Fibroblast of the aortic adventitia (primary cell): ENCODE measurements around the gene APCDD1. TPM values are rescaled to one million over a fixed set of nuclear protein-coding genes. Genes with fewer than 3 reads are reported as not detected.

ENCODE experiments used
- DNase-seq: peaks from one replicate; pipeline ENCODE4 v3.0.0-alpha.2; 2010; ENCODE audit warnings: low read depth
- H3K4me3 ChIP-seq: 2 replicates; pipeline ENCODE4 v1.5.1; 2011; ENCODE audit warnings: low read depth, mild to moderate bottlenecking, control low read depth, low read length, moderate library complexity
- CTCF ChIP-seq: IDR thresholded peaks from 2 replicates; pipeline ENCODE4 v1.5.1; 2011; ENCODE audit warnings: mild to moderate bottlenecking, low read length, control low read depth, inconsistent platforms; ENCODE audit not compliant: insufficient read depth
- total RNA-seq: library from RNA; depleted of rRNA; stranded (reverse); fragments of >200 nt; gene quantifications from 2 replicates; pipeline ENCODE4 v1.2.3, GENCODE V29; 2012; ENCODE audit warnings: low replicate concordance

The APCDD1 gene
- total RNA-seq, 1 donor: 0.09 TPM

DNA sequence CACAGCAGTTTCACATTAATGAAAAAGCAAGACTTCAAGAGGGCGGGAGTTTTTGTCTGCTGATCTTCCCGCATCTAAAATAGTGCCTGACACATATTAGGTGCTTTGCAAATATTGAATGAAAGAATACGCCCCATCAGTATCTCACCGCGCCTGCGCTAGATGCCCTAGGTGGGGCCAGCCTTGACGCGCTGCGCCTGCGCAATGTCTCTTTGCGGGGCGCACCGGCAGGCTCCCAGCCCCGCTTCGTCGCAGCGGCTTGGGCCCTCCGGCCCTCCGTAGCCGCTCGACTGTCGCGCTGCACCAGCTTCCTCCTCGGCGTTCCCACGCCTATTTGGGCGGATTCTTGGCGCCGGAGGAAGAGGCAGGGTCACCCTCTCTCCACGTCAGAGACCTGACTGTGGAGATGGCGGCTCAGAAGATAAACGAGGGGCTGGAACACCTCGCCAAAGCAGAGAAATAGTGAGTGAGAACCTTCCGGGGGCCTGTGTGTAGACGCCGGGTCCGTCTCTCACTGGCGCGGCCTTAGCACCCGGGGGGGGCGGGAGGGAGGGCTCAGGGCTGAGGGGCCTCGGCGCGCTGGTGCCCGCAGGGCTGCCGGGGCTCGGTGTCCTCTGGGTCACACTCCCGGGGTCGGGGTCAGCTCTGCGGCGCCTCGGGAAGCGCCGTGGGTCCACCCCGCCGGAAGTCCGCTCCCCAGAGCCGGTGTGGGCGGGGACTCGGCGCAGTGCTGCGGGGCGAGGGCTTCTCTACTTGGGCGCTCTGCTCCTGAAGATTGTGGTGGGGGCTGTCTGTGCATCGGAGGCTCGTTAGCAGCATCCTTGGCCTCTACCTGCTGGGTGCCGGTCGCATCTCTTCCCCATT, 71.5 kb downstream of the APCDD1 start, which contains the start of gene NAPG:
Gene NAPG (plus strand): TSS at position 331 of the 864 bp plus-strand sequence. CDS start 76 bp downstream, at position 407.
- TF ChIP-seq CTCF: no peak
- H3K4me3 ChIP-seq: peak within 1 kb of the TSS; percentile 98
- DNase-seq: peak; percentile 91

DNA sequence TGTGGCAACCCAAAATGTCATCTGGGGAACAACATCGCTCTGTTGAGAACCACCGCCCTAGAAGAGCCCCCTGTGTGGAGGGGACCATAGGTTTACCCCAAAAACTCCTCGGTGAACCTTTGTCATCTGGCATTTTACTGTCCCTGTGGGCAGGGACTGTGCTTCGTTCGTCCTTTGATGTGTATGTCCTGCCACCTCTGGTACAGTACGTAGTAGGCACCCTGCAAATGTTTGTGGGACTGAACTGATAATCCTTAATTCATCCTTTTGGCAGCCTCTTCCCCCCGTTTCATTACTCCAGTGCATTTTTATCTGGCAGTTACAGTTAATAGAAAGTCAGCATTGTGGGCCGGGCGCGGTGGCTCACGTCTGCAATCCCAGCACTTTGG, 72.1 kb downstream of the APCDD1 start:
- H3K4me3 ChIP-seq: peak overlapping the region; percentile 98
- TF ChIP-seq CTCF: no peak
- DNase-seq: no peak

- H3K4me3 ChIP-seq: no peak overlapping the region
- DNase-seq: no peak
- no peak for TF ChIP-seq CTCF
Observed at GRCh38 chr18:10528439-10528838, 74.0 kb downstream of the APCDD1 start.

DNA sequence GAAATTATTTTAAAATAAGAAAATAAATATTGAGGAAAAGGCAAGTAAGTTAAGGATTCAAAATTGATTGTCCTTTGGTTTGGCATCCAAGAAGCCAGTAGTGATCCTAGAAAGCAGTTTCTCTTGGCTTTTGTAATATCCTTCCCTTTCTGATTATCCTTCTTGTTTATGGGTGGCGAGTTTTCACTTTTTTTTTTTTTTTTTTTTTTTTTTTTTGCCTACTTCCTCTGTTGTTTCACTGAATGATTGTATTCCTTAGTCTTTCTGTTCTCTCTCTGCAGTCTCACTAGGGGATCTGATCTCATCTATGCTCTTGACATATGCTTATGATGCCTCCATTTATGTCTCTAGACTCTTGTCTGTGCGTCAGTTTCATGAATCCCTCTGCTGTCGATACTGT, 75.6 kb downstream of the APCDD1 start:
- no peak for TF ChIP-seq CTCF
- H3K4me3 ChIP-seq: no peak overlapping the region
- DNase-seq: no peak

GRCh38 chr18:10530852-10531251, 76.4 kb downstream of the APCDD1 start:
- peak; percentile 37 for DNase-seq
- no peak overlapping the region for H3K4me3 ChIP-seq
- no peak for TF ChIP-seq CTCF

- TF ChIP-seq CTCF: no peak
- no peak for DNase-seq
- no peak overlapping the region for H3K4me3 ChIP-seq
Observed at GRCh38 chr18:10533111-10533510, 78.7 kb downstream of the APCDD1 start.
